ACHN (cell line): ENCODE measurements around the gene DKC1.
"Not testable (repeated sequence)": the region's sequence is repeated elsewhere in the genome, so short reads cannot be mapped to it uniquely, and the experiment has no call there.

Experiments
- DNase-seq: peaks from one replicate; pipeline ENCODE4 v3.0.0-alpha.2; 2015
- in situ Hi-C: cut with HindIII; loops from 2 replicates; pipeline ENCODE4 v1.10.0; 2017; ENCODE audit warnings: low sequenced_read_pairs, low pct_ligation_motif_present, low pct_unique_long_range_greater_than_20kb

The DKC1 gene

GRCh38 chrX:154809939-154810665 lies 47.4 kb downstream of the DKC1 start:
- no peak for DNase-seq
- in situ Hi-C loops, result no loop called here

- no peak for DNase-seq
- in situ Hi-C loops, result no loop called here
Observed at GRCh38 chrX:154812341-154813101, 49.9 kb downstream of the DKC1 start.

GRCh38 chrX:154813801-154814200 lies 51.1 kb downstream of the DKC1 start:
- in situ Hi-C loops, result no loop called here
- DNase-seq, result no peak

GRCh38 chrX:154815274-154815818 lies 52.7 kb downstream of the DKC1 start:
- no peak for DNase-seq
- in situ Hi-C loops, result no loop called here

GRCh38 chrX:154816326-154816898 lies 53.7 kb downstream of the DKC1 start:
- in situ Hi-C loops, DNase-seq: not testable (repeated sequence)

- DNase-seq, in situ Hi-C loops: not testable (repeated sequence)
Observed at GRCh38 chrX:154817048-154817618, 54.5 kb downstream of the DKC1 start.

- in situ Hi-C loops, result no loop called here
- no peak for DNase-seq
Observed at GRCh38 chrX:154818916-154819770, 56.5 kb downstream of the DKC1 start.

GRCh38 chrX:154819771-154820341 lies 57.2 kb downstream of the DKC1 start:
- in situ Hi-C loops, result no loop called here

GRCh38 chrX:154821523-154821922 lies 58.9 kb downstream of the DKC1 start:
- DNase-seq, result no peak
- in situ Hi-C loops, result no loop called here

More at GRCh38 chrX:154819771-154820341, 57.2 kb downstream of the DKC1 start:
- no peak for DNase-seq

GRCh38 chrX:154822029-154822428 lies 59.4 kb downstream of the DKC1 start:
- in situ Hi-C loops, result no loop called here
- no peak for DNase-seq

- no peak for DNase-seq
Observed at GRCh38 chrX:154824638-154825037, 62.0 kb downstream of the DKC1 start.

GRCh38 chrX:154825586-154825985 lies 62.9 kb downstream of the DKC1 start:
- DNase-seq, in situ Hi-C loops: not testable (repeated sequence)

More at GRCh38 chrX:154824638-154825037, 62.0 kb downstream of the DKC1 start:
- in situ Hi-C loops, result no loop called here
